Measurements from ENCODE around the gene EGLN2.
"Not testable (repeated sequence)": the region's sequence is repeated elsewhere in the genome, so short reads cannot be mapped to it uniquely, and the experiment has no call there.

DNA sequence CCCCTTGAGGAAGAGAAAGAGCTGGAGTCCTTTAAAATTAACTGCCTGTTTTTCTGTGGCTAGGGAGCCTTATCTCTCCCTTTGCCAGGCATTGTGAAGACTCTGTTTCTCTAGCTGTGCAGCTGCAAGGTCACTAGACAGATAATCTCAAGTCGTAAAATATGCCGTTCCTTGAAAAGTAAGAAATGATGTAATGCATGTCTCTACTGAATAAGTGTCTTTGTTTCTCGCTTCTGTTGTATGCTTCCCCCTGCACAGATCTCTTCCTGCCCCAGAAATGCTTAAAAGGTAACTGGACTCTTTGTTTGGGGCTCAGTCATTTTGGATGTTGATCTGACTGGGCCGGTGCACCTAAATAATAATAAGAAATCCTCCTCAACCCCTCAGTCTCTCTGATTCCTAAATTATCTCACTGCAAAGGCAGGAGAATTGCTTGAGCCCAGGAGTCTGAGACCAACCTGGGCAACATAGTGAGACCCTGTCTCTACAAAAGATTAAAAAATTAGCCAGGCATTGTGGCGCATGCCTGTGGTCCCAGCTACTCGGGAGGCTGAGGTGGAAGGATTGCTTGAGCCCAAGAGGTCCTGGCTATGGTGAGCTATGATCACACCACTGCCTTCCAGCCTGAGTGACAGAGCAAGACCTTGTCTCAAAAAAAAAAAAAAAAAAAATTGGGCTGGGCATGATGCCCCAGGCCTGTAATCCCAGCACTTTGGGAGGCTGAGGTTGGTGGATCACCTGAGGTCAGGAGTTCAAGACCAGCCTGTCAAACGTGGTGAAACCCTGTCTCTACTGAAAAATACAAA, 34.9 kb downstream of the EGLN2 start:
- not testable (repeated sequence) for TF ChIP-seq CTCF (IDR thresholded peaks at IDR 0.05); ZFX (IDR thresholded peaks at IDR 0.05; ENCODE audit: borderline replicate concordance)
